Type B pancreatic cell (in vitro differentiated cells): Measurements from ENCODE around the gene ZNF529. TPM values are rescaled to one million over a fixed set of nuclear protein-coding genes. Genes with fewer than 3 reads are reported as not detected.

Experiments used
- DNase-seq: peaks from one replicate; pipeline ENCODE4 v3.0.0; 2021; ENCODE audit warnings: mixed read lengths; ENCODE audit not compliant: unreplicated experiment; ENCODE audit errors: extremely low spot score
- H3K27ac Mint-ChIP-seq: 2 replicates; pipeline ENCODE4 v1.8.0; 2021; ENCODE audit warnings: mild to moderate bottlenecking, mixed read lengths
- H3K27me3 Mint-ChIP-seq: 2 replicates; pipeline ENCODE4 v1.8.0; 2021; ENCODE audit warnings: mixed read lengths
- H3K36me3 Mint-ChIP-seq: 2 replicates; pipeline ENCODE4 v1.8.0; 2021; ENCODE audit warnings: mixed read lengths
- H3K4me1 Mint-ChIP-seq: one replicate; pipeline ENCODE4 v1.8.0; 2021; ENCODE audit warnings: mixed read lengths; ENCODE audit not compliant: unreplicated experiment
- H3K4me3 Mint-ChIP-seq: 2 replicates; pipeline ENCODE4 v1.8.0; 2021; ENCODE audit warnings: mild to moderate bottlenecking, mixed read lengths
- H3K9me3 Mint-ChIP-seq: 2 replicates; pipeline ENCODE4 v1.8.0; 2021; ENCODE audit warnings: mixed read lengths
- total RNA-seq: library from RNA; stranded (reverse); gene quantifications from 2 replicates; pipeline ENCODE4 v1.2.1, GENCODE V29; 2021; ENCODE audit warnings: low replicate concordance
- TF ChIP-seq, protein P1 (sequence below): fragments of 200-600 bp; sonication (generic); conservative IDR thresholded peaks from 2 replicates; pipeline ENCODE4 v1.5.0; 2021; ENCODE audit warnings: antibody characterized with exemption, mild to moderate bottlenecking

Gene ZNF529
- total RNA-seq, 1 donor from 2014 or later, result 23.9 TPM

DNA sequence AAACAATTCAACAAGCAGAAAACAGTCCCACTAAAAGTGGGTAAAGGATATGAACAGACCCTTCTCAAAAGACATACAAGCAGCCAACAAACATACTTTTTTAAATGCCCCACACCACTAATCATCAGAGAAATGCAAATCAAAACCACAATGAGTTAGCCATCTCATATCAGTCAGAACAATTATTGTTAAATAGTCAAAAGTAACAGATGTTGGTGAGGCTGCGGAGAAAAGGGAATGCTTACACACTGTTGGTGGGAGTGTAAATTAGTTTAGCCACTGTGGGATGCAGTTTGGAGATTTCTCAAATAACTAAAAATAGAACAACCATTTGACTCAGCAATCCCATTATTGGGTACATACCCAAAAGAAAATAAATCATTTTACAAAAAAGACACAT lies 8.7 kb downstream of the ZNF529 start:
- TF ChIP-seq, protein P1, sequence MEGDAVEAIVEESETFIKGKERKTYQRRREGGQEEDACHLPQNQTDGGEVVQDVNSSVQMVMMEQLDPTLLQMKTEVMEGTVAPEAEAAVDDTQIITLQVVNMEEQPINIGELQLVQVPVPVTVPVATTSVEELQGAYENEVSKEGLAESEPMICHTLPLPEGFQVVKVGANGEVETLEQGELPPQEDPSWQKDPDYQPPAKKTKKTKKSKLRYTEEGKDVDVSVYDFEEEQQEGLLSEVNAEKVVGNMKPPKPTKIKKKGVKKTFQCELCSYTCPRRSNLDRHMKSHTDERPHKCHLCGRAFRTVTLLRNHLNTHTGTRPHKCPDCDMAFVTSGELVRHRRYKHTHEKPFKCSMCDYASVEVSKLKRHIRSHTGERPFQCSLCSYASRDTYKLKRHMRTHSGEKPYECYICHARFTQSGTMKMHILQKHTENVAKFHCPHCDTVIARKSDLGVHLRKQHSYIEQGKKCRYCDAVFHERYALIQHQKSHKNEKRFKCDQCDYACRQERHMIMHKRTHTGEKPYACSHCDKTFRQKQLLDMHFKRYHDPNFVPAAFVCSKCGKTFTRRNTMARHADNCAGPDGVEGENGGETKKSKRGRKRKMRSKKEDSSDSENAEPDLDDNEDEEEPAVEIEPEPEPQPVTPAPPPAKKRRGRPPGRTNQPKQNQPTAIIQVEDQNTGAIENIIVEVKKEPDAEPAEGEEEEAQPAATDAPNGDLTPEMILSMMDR, result no peak
- Mint-ChIP-seq H3K4me3 (no peak overlapping the region), H3K36me3 (peaks cover 70% of the 10 kb centered on the region), H3K27ac (no peak overlapping the region), H3K9me3 (peaks cover 27% of the 10 kb centered on the region), H3K27me3 (no peaks in the 10 kb centered on the region), H3K4me1 (no peaks in the 10 kb centered on the region)
- DNase-seq, result no peak

DNA sequence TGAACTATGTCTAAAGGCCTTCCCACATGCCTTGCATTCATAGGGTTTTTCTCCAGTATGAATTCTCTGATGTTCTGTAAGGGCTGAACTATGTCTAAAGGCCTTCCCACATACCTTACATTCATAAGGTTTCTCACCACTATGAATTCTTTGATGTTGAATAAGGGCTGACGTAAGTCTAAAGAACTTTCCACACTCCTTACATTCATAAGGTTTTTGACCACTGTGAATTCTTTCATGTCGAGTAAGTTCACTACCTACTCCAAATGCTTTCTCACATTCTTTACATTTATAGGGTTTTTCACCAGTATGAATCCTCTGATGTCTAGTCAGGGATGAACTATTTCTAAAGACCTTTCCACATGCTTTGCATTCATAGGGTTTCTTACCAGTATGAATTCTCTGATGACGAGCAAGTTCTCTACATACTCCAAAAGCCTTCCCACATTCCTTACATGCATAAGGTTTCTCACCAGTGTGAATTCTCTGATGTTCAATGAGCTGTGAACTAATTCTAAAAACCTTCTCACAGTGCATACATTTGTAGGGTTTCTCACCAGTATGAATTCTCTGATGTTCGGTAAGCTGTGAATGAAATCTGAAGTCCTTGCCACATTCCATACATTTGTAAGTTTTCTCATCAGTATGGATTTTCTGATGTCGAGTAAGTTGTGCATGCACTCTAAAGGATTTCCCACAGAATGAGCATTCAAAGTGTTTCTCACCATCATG lies 25.9 kb downstream of the ZNF529 start:
- Mint-ChIP-seq H3K4me1 (no peaks in the 10 kb centered on the region), H3K27ac (no peak overlapping the region), H3K27me3 (no peaks in the 10 kb centered on the region), H3K9me3 (peaks cover 54% of the 10 kb centered on the region), H3K4me3 (no peak overlapping the region), H3K36me3 (peaks cover 92% of the 10 kb centered on the region)
- DNase-seq, result no peak
- TF ChIP-seq, protein P1, result no peak

DNA sequence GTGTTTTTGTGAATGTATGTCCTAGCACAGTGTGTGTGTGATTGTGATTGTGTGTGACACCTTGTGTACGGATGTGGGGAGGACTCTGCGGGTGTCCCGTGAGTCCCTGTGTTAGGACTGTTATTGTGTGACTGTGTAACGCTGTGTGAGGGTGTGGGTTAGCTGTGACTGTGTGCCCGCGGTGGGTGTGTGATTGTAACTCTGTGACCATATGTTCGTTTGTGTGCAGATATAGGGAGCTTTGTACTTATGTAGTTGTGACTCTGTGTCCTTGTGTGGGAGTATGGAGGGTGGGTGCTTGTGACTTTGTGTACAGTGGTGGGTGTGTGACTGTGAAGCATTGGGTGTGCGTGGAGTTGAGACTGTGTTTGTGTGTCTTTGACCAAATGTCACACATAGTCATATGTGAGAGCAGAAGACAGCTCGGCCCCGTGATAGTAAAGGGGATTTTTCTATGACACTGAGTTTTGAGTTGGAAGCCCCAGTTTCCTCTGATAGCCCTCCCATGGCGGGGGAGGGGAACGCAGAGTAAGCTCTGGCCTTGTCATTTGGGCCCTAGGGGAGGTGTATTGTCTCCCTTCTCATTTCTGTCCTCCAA lies 44.1 kb downstream of the ZNF529 start:
- TF ChIP-seq, protein P1, result no peak
- Mint-ChIP-seq H3K27me3 (no peaks in the 10 kb centered on the region), H3K4me1 (peaks cover 9% of the 10 kb centered on the region), H3K36me3 (peaks cover 49% of the 10 kb centered on the region), H3K27ac (peak overlapping the region; percentile 99), H3K9me3 (peaks cover 5% of the 10 kb centered on the region), H3K4me3 (peak overlapping the region; percentile 100)
- no peak for DNase-seq

DNA sequence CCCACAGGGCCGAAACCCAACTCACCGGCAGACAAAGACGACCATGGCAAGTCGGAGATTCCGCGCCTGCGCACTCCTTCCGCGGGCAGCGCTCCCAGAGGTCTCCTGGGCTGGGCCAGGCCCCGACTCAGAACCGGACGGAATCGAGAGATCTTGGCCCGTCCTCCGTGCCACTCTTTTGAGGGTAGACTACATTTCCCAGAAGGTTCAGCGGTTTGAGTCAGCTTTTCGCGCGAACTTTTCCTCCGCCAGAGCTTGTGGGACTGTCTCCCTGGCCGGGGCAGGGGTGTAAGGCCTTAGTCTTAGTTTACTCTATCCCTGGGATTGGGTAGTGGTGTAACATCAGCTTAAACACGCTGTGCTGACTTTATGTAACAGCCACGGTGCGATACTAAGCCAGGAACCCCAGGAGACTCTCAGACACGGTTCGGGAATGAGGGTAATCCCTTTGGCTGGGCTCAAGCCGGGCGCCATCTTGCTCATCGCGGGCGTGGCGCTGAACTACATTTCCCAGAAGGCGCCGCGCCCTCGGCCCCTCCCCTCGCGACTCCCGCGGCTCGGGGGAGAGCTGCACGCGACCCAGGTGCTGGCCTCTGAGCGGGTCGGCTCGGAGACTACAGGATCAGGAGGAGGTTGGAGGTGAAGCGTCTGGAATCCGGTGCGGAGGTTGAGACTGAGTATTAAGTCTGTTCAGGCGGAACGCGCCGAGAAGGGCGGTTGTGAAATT lies 44.7 kb downstream of the ZNF529 start, which contains the start of gene ZNF260:
Gene ZNF260, minus strand, starts transcription at position 78 of the 727 bp plus-strand sequence. CDS start 13,033 bp downstream, outside the sequence.
- Mint-ChIP-seq H3K27ac (peak within 1 kb of the TSS; percentile 99), H3K36me3 (peaks cover 50% of the 10 kb centered on the region), H3K4me1 (peaks cover 9% of the 10 kb centered on the region), H3K27me3 (no peaks in the 10 kb centered on the region), H3K9me3 (peaks cover 5% of the 10 kb centered on the region), H3K4me3 (peak within 1 kb of the TSS; percentile 100)
- TF ChIP-seq, protein P1, result no peak
- peak; percentile 97 for DNase-seq

DNA sequence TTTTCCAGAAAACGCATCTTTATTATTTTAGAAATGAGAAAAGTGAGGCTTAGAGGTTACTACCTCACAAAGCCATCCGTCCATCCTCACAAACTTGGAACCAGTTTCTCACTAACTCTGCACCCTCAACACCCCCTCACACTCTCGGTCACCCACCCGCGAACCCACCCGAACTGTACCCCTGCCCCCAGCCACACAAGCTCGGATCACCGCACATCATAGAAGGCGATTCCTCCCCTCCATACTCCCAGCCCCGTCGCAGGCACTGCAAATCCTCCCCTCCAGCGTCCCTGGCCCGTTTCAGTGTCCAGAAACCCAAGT lies 45.3 kb downstream of the ZNF529 start:
- Mint-ChIP-seq H3K36me3 (peaks cover 50% of the 10 kb centered on the region), H3K9me3 (peaks cover 10% of the 10 kb centered on the region), H3K27ac (peak overlapping the region; percentile 99), H3K27me3 (no peaks in the 10 kb centered on the region), H3K4me3 (peak overlapping the region; percentile 100), H3K4me1 (peaks cover 9% of the 10 kb centered on the region)
- TF ChIP-seq, protein P1, result no peak
- no peak for DNase-seq
